ENCODE results near the gene CFAP45. TPM values are rescaled to one million over a fixed set of nuclear protein-coding genes. Genes with fewer than 3 reads are reported as not detected.

Gene CFAP45
- total and polyA plus RNA-seq, 2 of the 8 experiments (the other 6 are each of a cell fraction or from before 2014, with no cell fraction given) = 0.05 TPM; not detected in 1

DNA sequence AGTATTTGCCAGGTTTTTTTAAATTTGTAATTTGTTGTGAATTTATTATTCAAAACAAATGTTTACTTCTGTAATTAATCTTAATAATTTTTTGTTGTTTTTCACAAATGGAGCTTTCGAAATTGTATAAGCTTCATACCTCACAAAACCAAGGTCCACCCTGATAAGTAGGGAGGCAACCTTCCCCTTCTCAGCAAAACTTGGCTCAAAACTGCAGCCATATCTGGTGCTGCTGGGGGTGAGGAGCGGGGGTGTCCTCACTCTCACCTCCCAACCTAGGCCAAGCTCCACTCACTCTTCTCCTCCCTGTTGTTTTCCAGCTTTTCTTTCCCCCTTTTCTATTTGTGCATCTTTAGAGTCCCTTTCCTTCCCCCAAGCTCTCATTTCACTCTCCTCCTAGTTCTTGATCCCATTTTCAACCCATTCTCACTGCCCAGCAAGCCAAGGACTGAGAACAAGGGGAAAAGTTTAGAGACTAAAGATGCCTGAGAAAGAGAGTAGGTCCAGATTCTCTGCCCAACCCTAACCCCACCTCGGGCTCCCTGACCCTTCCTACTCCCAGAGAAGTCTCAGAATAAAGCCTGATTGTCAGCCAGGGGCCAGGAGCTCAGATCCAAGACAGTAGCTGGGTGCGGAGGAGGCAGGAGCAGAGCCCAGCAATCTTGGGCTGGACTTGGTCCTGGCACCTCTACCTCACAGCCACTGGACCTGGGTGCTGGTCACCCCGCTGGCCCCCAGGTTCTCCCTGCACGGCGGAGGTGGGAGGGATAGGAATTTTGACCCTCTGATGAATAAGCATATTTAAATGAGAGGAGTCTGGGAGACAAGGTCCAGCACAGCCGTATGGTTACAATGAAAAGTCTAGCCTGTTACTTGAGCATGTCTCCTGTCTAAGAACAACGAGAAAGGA, 8.3 kb upstream of the CFAP45 start (continued):
- TF ChIP-seq, protein P1, sequence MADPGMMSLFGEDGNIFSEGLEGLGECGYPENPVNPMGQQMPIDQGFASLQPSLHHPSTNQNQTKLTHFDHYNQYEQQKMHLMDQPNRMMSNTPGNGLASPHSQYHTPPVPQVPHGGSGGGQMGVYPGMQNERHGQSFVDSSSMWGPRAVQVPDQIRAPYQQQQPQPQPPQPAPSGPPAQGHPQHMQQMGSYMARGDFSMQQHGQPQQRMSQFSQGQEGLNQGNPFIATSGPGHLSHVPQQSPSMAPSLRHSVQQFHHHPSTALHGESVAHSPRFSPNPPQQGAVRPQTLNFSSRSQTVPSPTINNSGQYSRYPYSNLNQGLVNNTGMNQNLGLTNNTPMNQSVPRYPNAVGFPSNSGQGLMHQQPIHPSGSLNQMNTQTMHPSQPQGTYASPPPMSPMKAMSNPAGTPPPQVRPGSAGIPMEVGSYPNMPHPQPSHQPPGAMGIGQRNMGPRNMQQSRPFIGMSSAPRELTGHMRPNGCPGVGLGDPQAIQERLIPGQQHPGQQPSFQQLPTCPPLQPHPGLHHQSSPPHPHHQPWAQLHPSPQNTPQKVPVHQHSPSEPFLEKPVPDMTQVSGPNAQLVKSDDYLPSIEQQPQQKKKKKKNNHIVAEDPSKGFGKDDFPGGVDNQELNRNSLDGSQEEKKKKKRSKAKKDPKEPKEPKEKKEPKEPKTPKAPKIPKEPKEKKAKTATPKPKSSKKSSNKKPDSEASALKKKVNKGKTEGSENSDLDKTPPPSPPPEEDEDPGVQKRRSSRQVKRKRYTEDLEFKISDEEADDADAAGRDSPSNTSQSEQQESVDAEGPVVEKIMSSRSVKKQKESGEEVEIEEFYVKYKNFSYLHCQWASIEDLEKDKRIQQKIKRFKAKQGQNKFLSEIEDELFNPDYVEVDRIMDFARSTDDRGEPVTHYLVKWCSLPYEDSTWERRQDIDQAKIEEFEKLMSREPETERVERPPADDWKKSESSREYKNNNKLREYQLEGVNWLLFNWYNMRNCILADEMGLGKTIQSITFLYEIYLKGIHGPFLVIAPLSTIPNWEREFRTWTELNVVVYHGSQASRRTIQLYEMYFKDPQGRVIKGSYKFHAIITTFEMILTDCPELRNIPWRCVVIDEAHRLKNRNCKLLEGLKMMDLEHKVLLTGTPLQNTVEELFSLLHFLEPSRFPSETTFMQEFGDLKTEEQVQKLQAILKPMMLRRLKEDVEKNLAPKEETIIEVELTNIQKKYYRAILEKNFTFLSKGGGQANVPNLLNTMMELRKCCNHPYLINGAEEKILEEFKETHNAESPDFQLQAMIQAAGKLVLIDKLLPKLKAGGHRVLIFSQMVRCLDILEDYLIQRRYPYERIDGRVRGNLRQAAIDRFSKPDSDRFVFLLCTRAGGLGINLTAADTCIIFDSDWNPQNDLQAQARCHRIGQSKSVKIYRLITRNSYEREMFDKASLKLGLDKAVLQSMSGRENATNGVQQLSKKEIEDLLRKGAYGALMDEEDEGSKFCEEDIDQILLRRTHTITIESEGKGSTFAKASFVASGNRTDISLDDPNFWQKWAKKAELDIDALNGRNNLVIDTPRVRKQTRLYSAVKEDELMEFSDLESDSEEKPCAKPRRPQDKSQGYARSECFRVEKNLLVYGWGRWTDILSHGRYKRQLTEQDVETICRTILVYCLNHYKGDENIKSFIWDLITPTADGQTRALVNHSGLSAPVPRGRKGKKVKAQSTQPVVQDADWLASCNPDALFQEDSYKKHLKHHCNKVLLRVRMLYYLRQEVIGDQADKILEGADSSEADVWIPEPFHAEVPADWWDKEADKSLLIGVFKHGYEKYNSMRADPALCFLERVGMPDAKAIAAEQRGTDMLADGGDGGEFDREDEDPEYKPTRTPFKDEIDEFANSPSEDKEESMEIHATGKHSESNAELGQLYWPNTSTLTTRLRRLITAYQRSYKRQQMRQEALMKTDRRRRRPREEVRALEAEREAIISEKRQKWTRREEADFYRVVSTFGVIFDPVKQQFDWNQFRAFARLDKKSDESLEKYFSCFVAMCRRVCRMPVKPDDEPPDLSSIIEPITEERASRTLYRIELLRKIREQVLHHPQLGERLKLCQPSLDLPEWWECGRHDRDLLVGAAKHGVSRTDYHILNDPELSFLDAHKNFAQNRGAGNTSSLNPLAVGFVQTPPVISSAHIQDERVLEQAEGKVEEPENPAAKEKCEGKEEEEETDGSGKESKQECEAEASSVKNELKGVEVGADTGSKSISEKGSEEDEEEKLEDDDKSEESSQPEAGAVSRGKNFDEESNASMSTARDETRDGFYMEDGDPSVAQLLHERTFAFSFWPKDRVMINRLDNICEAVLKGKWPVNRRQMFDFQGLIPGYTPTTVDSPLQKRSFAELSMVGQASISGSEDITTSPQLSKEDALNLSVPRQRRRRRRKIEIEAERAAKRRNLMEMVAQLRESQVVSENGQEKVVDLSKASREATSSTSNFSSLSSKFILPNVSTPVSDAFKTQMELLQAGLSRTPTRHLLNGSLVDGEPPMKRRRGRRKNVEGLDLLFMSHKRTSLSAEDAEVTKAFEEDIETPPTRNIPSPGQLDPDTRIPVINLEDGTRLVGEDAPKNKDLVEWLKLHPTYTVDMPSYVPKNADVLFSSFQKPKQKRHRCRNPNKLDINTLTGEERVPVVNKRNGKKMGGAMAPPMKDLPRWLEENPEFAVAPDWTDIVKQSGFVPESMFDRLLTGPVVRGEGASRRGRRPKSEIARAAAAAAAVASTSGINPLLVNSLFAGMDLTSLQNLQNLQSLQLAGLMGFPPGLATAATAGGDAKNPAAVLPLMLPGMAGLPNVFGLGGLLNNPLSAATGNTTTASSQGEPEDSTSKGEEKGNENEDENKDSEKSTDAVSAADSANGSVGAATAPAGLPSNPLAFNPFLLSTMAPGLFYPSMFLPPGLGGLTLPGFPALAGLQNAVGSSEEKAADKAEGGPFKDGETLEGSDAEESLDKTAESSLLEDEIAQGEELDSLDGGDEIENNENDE (IDR thresholded peaks at IDR 0.05; ENCODE audit: insufficient replicate concordance, low read length) = no peak
- no peak for TF ChIP-seq SP4 (IDR thresholded peaks at IDR 0.05; ENCODE audit: low read length)

All from H1 (cell line).